Activated CD4-positive, alpha-beta T cell treated with anti-CD3 and anti-CD28 coated beads, Interleukin-2, amount 10 ng/mL, durations not matched to agents 24 days and 14 days (primary cell): ENCODE data around the gene CFAP210. TPM values are rescaled to one million over a fixed set of nuclear protein-coding genes. Genes with fewer than 3 reads are reported as not detected.
A peak's percentile ranks its signal among the peaks of the same experiment; 100 is the strongest.

ENCODE experiments used
- DNase-seq: peaks from one replicate; pipeline ENCODE4 v3.0.0; 2022
- H3K27ac Mint-ChIP-seq: one replicate; pipeline ENCODE4 v1.8.0; 2022; ENCODE audit warnings: mild to moderate bottlenecking, mixed read lengths
- H3K27me3 Mint-ChIP-seq: one replicate; pipeline ENCODE4 v1.8.0; 2022; ENCODE audit warnings: mixed read lengths
- H3K36me3 Mint-ChIP-seq: one replicate; pipeline ENCODE4 v1.8.0; 2022; ENCODE audit warnings: low read depth, mild to moderate bottlenecking, mixed read lengths
- H3K4me1 Mint-ChIP-seq: one replicate; pipeline ENCODE4 v1.8.0; 2021; ENCODE audit warnings: mixed read lengths
- H3K4me3 Mint-ChIP-seq: one replicate; pipeline ENCODE4 v1.8.0; 2022; ENCODE audit warnings: mild to moderate bottlenecking, moderate library complexity, mixed read lengths
- H3K9me3 Mint-ChIP-seq: one replicate; pipeline ENCODE4 v1.8.0; 2021; ENCODE audit warnings: mixed read lengths
- intact Hi-C: fragments of 100-400 bp; cut with micrococcal nuclease; formaldehyde crosslinking; loops from one replicate; pipeline ENCODE4 v1.15.1; 2023
- total RNA-seq: library from RNA; stranded (reverse); gene quantifications from 2 replicates; pipeline ENCODE4 v1.2.3, GENCODE V29; 2022

Gene CFAP210
- total RNA-seq, 1 donor from 2014 or later = not detected

GRCh38 chr2:169676850-169677249, 17.4 kb downstream of the CFAP210 start:
- Mint-ChIP-seq H3K4me1 (no peaks in the 10 kb centered on the region), H3K4me3 (no peak overlapping the region), H3K9me3 (no peaks in the 10 kb centered on the region), H3K27me3 (peaks cover 9% of the 10 kb centered on the region), H3K27ac (no peak overlapping the region), H3K36me3 (no peaks in the 10 kb centered on the region)
- no peak for DNase-seq
- intact Hi-C loops = no loop called here

GRCh38 chr2:169676357-169676756, 17.8 kb downstream of the CFAP210 start:
- H3K9me3 Mint-ChIP-seq = no peaks in the 10 kb centered on the region
- no peak overlapping the region for H3K27ac Mint-ChIP-seq
- H3K27me3 Mint-ChIP-seq = peaks cover 9% of the 10 kb centered on the region
- H3K4me1 Mint-ChIP-seq = no peaks in the 10 kb centered on the region
- H3K4me3 Mint-ChIP-seq = no peak overlapping the region
- no peak for DNase-seq
- intact Hi-C loops = no loop called here
- H3K36me3 Mint-ChIP-seq = no peaks in the 10 kb centered on the region

DNA sequence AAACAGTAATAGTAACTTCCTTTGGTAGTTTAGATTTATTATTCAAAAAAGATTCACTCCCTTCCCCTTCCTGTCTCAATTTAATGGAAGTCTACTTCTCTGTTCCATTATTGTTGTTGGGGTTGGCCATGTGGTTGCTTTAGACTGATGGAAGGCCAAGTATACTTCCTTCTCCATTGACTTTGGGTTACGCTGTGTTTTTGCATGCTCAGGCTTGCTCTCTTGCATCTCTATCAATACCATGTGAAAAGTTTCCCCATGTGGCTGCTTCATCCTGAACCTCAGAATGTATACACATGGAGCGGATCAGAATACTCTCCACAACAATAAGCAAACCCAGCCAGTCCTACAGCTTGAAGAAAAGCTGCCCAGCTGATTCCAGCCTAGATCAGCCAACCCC, 20.3 kb downstream of the CFAP210 start:
- no peaks in the 10 kb centered on the region for H3K9me3 Mint-ChIP-seq
- H3K4me1 Mint-ChIP-seq = no peaks in the 10 kb centered on the region
- no peak overlapping the region for H3K4me3 Mint-ChIP-seq
- no peaks in the 10 kb centered on the region for H3K36me3 Mint-ChIP-seq
- no peak overlapping the region for H3K27ac Mint-ChIP-seq
- intact Hi-C loops = no loop called here
- H3K27me3 Mint-ChIP-seq = peaks cover 13% of the 10 kb centered on the region
- DNase-seq = no peak

DNA sequence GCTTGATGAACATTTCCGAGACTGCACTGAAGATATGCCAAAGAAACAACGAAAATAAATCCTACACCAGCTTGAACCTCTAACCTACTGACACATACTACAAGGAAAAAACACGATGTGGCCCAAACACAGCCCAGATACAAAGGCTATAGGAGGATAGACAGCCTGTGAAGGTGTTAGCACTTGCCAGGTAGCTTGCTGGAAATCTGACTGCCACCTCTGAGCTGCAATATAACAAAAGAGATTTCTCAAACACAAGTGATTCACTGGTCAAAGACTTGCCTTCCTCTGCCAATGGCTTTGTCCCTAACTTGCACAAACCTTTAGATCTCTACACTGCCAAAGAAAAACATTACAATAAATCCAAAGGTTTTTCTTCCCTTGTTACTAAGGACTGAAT, 21.1 kb downstream of the CFAP210 start:
- intact Hi-C loops = no loop called here
- no peaks in the 10 kb centered on the region for H3K36me3 Mint-ChIP-seq
- H3K27me3 Mint-ChIP-seq = peaks cover 13% of the 10 kb centered on the region
- no peak overlapping the region for H3K27ac Mint-ChIP-seq
- no peak for DNase-seq
- no peaks in the 10 kb centered on the region for H3K4me1 Mint-ChIP-seq
- H3K9me3 Mint-ChIP-seq = no peaks in the 10 kb centered on the region
- H3K4me3 Mint-ChIP-seq = no peak overlapping the region

- Mint-ChIP-seq H3K36me3 (no peaks in the 10 kb centered on the region), H3K27me3 (peaks cover 13% of the 10 kb centered on the region), H3K4me3 (no peak overlapping the region), H3K9me3 (no peaks in the 10 kb centered on the region), H3K4me1 (no peaks in the 10 kb centered on the region), H3K27ac (no peak overlapping the region)
- intact Hi-C loops = no loop called here
- DNase-seq = no peak
These were observed 21.8 kb downstream of the CFAP210 start for GRCh38 chr2:169672406-169672805.

- no peak for DNase-seq
- H3K9me3 Mint-ChIP-seq = no peaks in the 10 kb centered on the region
- H3K27ac Mint-ChIP-seq = no peak overlapping the region
- H3K4me1 Mint-ChIP-seq = no peaks in the 10 kb centered on the region
- intact Hi-C loops = no loop called here
- no peaks in the 10 kb centered on the region for H3K36me3 Mint-ChIP-seq
- H3K27me3 Mint-ChIP-seq = peaks cover 13% of the 10 kb centered on the region
- H3K4me3 Mint-ChIP-seq = no peak overlapping the region
These were observed 23.3 kb downstream of the CFAP210 start for GRCh38 chr2:169670937-169671336.

DNA sequence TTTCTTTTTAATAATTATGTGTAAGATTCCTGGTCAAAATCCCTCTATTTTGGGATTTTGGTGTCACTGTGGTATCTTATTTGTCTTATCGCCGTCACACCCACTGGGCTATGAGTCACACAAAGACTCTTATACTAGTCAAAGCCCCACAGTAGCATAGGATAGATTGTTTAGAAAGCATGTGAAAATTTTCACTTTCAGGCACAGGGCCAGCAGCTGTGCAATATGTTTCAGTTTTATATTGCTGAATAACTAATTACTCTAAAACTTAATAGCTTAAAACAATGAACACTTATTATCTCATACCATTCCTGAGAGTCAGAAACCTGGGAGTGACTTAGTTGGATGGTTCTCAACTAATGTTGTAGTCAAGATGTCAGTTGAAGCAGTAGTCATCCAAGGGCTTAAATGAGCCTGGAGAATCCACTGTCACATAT, 24.0 kb downstream of the CFAP210 start:
- H3K4me1 Mint-ChIP-seq = no peaks in the 10 kb centered on the region
- no peak for DNase-seq
- H3K36me3 Mint-ChIP-seq = no peaks in the 10 kb centered on the region
- H3K9me3 Mint-ChIP-seq = no peaks in the 10 kb centered on the region
- no peak overlapping the region for H3K4me3 Mint-ChIP-seq
- intact Hi-C loops = no loop called here
- peaks cover 12% of the 10 kb centered on the region for H3K27me3 Mint-ChIP-seq
- no peak overlapping the region for H3K27ac Mint-ChIP-seq

GRCh38 chr2:169667583-169667982, 26.6 kb downstream of the CFAP210 start:
- DNase-seq = no peak
- Mint-ChIP-seq H3K36me3 (no peaks in the 10 kb centered on the region), H3K9me3 (no peaks in the 10 kb centered on the region), H3K27ac (no peak overlapping the region), H3K4me1 (no peaks in the 10 kb centered on the region), H3K27me3 (peaks cover 13% of the 10 kb centered on the region), H3K4me3 (no peak overlapping the region)
- intact Hi-C loops = no loop called here

DNA sequence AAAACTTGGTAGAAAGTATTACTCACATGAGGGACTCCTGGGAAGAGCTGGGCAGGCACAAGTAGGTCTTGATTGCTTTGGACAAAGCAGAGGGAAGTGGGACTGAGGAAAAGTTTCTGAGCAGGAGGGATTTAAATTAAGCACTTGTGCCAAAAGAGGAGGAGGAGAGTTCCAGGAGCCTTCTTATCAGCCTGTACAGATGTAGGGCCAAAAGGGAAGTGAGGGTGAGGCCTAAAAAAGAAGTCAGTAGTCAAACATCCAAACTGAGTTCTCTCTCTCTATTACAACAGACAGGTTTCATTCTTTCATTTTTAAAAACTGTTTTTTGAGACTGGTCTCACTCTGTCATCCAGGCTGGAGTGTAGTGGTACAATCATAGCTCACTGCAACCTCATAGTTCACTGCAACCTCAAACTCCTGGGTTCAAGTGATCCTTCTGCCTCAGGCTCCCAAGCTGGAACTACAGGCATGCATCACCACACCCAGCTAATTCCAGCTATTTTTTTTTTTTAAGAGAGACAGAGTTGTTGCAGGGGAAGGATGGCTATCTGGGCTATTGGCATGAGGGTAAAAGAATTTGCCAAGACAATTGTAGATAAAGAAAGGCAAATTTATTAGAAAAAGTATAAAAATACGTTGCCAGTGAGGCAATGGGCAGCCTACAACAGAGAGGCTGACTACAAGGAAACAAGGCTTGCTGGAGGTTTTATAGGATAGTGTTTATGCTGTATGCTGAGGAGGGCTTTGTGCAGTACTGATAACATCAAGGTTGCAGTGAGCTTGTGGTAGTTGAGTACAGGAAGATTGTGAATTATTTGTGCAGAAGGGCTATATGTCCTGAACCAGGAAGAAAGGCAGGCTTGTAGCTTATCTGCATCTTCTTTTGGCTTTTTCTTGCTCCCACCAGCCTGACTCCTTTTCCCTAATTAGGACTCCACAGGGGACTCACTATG, 29.0 kb downstream of the CFAP210 start:
- H3K4me3 Mint-ChIP-seq = no peak overlapping the region
- H3K27me3 Mint-ChIP-seq = peaks cover 19% of the 10 kb centered on the region
- DNase-seq = no peak
- intact Hi-C loops = no loop called here
- H3K36me3 Mint-ChIP-seq = no peaks in the 10 kb centered on the region
- H3K4me1 Mint-ChIP-seq = no peaks in the 10 kb centered on the region
- H3K9me3 Mint-ChIP-seq = no peaks in the 10 kb centered on the region
- no peak overlapping the region for H3K27ac Mint-ChIP-seq

- peaks cover 19% of the 10 kb centered on the region for H3K27me3 Mint-ChIP-seq
- H3K4me3 Mint-ChIP-seq = no peak overlapping the region
- H3K27ac Mint-ChIP-seq = no peak overlapping the region
- no peaks in the 10 kb centered on the region for H3K9me3 Mint-ChIP-seq
- H3K4me1 Mint-ChIP-seq = no peaks in the 10 kb centered on the region
- intact Hi-C loops = no loop called here
- H3K36me3 Mint-ChIP-seq = no peaks in the 10 kb centered on the region
- DNase-seq = no peak
These were observed 29.6 kb downstream of the CFAP210 start for GRCh38 chr2:169664600-169664977.

- Mint-ChIP-seq H3K9me3 (no peaks in the 10 kb centered on the region), H3K4me1 (no peaks in the 10 kb centered on the region), H3K27me3 (peaks cover 20% of the 10 kb centered on the region), H3K27ac (no peak overlapping the region), H3K36me3 (no peaks in the 10 kb centered on the region), H3K4me3 (no peak overlapping the region)
- DNase-seq = no peak
- intact Hi-C loops = no loop called here
These were observed 31.0 kb downstream of the CFAP210 start for GRCh38 chr2:169663247-169663646.

DNA sequence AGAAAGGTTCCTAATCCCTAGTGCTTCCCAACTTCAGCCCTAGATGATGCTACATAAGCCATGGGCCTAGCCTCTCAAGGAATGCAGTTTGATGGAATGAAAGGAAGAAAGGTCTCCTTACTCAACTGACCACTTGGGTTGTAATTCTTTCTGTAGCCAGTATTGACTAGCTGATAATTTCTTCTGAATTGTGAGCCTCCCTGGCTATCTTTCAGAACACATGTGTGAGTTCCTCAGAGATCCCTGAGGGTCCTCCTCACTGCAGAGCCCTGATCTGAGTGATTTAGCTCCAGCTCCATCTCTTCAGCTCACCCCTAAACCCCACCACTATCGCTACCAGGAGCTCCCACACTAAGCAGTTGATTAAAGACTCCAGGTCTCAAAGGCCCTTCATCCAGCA, 31.5 kb downstream of the CFAP210 start:
- H3K4me3 Mint-ChIP-seq = no peak overlapping the region
- H3K9me3 Mint-ChIP-seq = no peaks in the 10 kb centered on the region
- peaks cover 20% of the 10 kb centered on the region for H3K27me3 Mint-ChIP-seq
- no peaks in the 10 kb centered on the region for H3K36me3 Mint-ChIP-seq
- no peaks in the 10 kb centered on the region for H3K4me1 Mint-ChIP-seq
- intact Hi-C loops = no loop called here
- peak; percentile 37 for DNase-seq
- H3K27ac Mint-ChIP-seq = no peak overlapping the region

GRCh38 chr2:169661265-169661664, 32.9 kb downstream of the CFAP210 start:
- no peaks in the 10 kb centered on the region for H3K36me3 Mint-ChIP-seq
- H3K27me3 Mint-ChIP-seq = peaks cover 25% of the 10 kb centered on the region
- intact Hi-C loops = no loop called here
- peak; percentile 31 for DNase-seq
- no peak overlapping the region for H3K4me3 Mint-ChIP-seq
- H3K9me3 Mint-ChIP-seq = no peaks in the 10 kb centered on the region
- no peaks in the 10 kb centered on the region for H3K4me1 Mint-ChIP-seq
- no peak overlapping the region for H3K27ac Mint-ChIP-seq

GRCh38 chr2:169659320-169659719, 34.9 kb downstream of the CFAP210 start:
- Mint-ChIP-seq H3K9me3 (no peaks in the 10 kb centered on the region), H3K27me3 (peaks cover 27% of the 10 kb centered on the region), H3K36me3 (no peaks in the 10 kb centered on the region), H3K4me1 (no peaks in the 10 kb centered on the region), H3K4me3 (no peak overlapping the region), H3K27ac (no peak overlapping the region)
- intact Hi-C loops = no loop called here
- DNase-seq = peak; percentile 38

DNA sequence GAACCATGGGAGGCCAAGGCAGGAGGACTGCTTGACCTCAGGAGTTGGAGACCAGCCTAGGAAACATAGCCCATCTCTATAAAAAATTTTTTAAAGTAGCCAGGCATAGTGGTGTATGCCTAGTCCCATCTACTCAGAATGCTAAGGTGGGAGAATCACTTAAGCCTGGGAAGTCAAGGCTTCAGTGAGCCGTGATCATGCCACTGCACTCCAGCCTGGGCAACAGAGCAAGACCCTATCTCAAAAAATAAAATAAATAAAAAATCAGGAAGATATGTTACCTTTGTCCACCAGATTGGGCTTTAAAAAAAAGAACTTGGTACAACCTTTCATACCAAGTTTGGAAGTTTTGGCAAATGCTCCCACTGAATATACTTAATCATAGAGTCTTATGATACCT, 35.3 kb downstream of the CFAP210 start:
- Mint-ChIP-seq H3K4me1 (no peaks in the 10 kb centered on the region), H3K27me3 (peaks cover 27% of the 10 kb centered on the region), H3K27ac (no peak overlapping the region), H3K36me3 (no peaks in the 10 kb centered on the region), H3K4me3 (no peak overlapping the region), H3K9me3 (no peaks in the 10 kb centered on the region)
- intact Hi-C loops = no loop called here
- no peak for DNase-seq
